K562 (cell line): ENCODE results near the gene GRIK1. TPM values are rescaled to one million over a fixed set of nuclear protein-coding genes. Genes with fewer than 3 reads are reported as not detected.

ENCODE experiments used
- ARNT ChIP-seq, 2 experiments: fragments of 450-650 bp; IDR thresholded peaks; 2 replicates each; pipeline ENCODE4 v1.6.1; 2016; ENCODE audit warnings: mild to moderate bottlenecking in 1 of 2
- ATF7 ChIP-seq: fragments of 450-650 bp; IDR thresholded peaks from 2 replicates; pipeline ENCODE4 v1.7.1; 2014; ENCODE audit warnings: mild to moderate bottlenecking, moderate library complexity
- CBFA2T3 ChIP-seq: fragments of 450-650 bp; IDR thresholded peaks from 2 replicates; pipeline ENCODE4 v1.6.1; 2017
- L3MBTL2 ChIP-seq: fragments of 450-650 bp; IDR thresholded peaks from 2 replicates; pipeline ENCODE4 v1.6.1; 2016; ENCODE audit warnings: mild to moderate bottlenecking, moderate library complexity
- MAFG ChIP-seq: fragments of 450-650 bp; conservative IDR thresholded peaks from 2 replicates; pipeline ENCODE4 v1.6.1; 2016; ENCODE audit warnings: missing genetic modification characterization, missing compliant biosample characterization
- RBM17 ChIP-seq: fragments of 200-400 bp; formaldehyde crosslinking; IDR thresholded peaks from 2 replicates; pipeline ENCODE4 v1.6.1; 2017; ENCODE audit warnings: low read depth, mild to moderate bottlenecking, low read length, borderline replicate concordance
- polyA plus RNA-seq, 8 experiments: library from polyadenylated mRNA; depleted of rRNA in 4 of 8; stranded (reverse) in 5 of 8; unstranded in 3 of 8; fragments of >200 nt; fragmentation: Nextera tagmentation in 2 of 8; fragmentation: Illumina TruSeq in 1 of 8; extraction: Ambion mirVana in 2 of 8; extraction: Trizol in 1 of 8; gene quantifications; 2 replicates each; pipeline versions ENCODE4 v1.2.1 to v1.2.3, GENCODE V29; 2011 to 2014; ENCODE audit warnings: inconsistent platforms in 1 of 8, missing spikeins in 1 of 8
- total RNA-seq, 7 experiments: library from RNA; depleted of rRNA in 6 of 7; stranded (reverse); fragments of >200 nt in 6 of 7; fragmentation: Illumina TruSeq in 2 of 7; extraction: Trizol in 2 of 7; gene quantifications; 2 replicates each; pipeline versions ENCODE4 v1.2.1 to v1.2.3, GENCODE V29; 2011 to 2021; ENCODE audit warnings: low replicate concordance in 1 of 7
- TF ChIP-seq, protein P1 (sequence below), 2 experiments: fragments of 450-650 bp; IDR thresholded peaks; 2 replicates each; pipeline ENCODE4 v1.6.1; 2016; ENCODE audit warnings: mild to moderate bottlenecking in 2 of 2, borderline replicate concordance in 1 of 2, low read depth in 1 of 2, moderate library complexity in 1 of 2
- TF ChIP-seq, protein P2 (sequence below): fragments of 250-450 bp; sonication (Bioruptor Pico); IDR thresholded peaks from 2 replicates; pipeline ENCODE4 v1.5.0; 2020; ENCODE audit warnings: mild to moderate bottlenecking, borderline replicate concordance
- TF ChIP-seq, protein P3 (sequence below): fragments of 250-450 bp; sonication (Bioruptor Pico); IDR thresholded peaks from 2 replicates; pipeline ENCODE4 v1.5.0; 2022; ENCODE audit warnings: mild to moderate bottlenecking
- TF ChIP-seq, protein P4 (sequence below): fragments of 250-450 bp; sonication (Bioruptor Pico); IDR thresholded peaks from 2 replicates; pipeline ENCODE4 v1.4.0; 2020; ENCODE audit warnings: mild to moderate bottlenecking, moderate library complexity

The GRIK1 gene
- total and polyA plus RNA-seq, 9 of the 15 experiments (the other 6 are each of a cell fraction or from before 2014, with no cell fraction given) = 0.17 to 2.8 (median 0.53) TPM

DNA sequence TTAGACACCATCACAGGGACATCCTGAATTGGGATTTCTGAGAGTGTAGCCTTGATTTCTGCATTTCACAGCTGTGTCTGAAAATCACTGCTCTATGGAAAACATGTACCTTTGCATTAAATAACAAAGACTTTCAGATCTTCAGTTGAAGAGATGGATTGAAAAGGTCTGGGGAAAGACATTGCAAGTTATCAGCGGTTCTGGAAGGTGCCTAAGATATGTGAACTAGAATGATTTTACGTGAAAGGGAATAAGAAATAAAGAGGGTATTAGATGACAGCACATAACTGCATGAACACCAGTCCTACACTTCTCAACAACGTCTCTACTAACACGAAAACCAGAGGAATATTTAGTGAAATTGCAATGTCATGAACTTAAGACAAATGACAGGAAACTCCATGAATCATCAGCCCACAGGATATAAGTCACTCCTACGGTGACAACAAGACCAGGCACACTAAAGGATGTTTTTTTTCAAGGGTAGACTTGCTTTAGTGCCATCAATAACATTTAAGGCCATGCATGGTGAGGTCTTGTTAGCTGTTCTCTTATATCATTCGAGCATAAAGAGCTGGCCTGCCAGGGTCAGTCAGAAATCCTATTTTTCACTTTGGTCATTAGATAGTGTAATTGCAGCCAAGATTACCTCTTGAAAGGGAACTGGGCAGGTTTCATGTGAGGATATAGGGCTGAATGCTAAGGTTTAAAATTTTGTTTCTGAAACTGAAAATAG is 283.1 kb downstream of the GRIK1 start (continued):
- TF ChIP-seq, protein P1, sequence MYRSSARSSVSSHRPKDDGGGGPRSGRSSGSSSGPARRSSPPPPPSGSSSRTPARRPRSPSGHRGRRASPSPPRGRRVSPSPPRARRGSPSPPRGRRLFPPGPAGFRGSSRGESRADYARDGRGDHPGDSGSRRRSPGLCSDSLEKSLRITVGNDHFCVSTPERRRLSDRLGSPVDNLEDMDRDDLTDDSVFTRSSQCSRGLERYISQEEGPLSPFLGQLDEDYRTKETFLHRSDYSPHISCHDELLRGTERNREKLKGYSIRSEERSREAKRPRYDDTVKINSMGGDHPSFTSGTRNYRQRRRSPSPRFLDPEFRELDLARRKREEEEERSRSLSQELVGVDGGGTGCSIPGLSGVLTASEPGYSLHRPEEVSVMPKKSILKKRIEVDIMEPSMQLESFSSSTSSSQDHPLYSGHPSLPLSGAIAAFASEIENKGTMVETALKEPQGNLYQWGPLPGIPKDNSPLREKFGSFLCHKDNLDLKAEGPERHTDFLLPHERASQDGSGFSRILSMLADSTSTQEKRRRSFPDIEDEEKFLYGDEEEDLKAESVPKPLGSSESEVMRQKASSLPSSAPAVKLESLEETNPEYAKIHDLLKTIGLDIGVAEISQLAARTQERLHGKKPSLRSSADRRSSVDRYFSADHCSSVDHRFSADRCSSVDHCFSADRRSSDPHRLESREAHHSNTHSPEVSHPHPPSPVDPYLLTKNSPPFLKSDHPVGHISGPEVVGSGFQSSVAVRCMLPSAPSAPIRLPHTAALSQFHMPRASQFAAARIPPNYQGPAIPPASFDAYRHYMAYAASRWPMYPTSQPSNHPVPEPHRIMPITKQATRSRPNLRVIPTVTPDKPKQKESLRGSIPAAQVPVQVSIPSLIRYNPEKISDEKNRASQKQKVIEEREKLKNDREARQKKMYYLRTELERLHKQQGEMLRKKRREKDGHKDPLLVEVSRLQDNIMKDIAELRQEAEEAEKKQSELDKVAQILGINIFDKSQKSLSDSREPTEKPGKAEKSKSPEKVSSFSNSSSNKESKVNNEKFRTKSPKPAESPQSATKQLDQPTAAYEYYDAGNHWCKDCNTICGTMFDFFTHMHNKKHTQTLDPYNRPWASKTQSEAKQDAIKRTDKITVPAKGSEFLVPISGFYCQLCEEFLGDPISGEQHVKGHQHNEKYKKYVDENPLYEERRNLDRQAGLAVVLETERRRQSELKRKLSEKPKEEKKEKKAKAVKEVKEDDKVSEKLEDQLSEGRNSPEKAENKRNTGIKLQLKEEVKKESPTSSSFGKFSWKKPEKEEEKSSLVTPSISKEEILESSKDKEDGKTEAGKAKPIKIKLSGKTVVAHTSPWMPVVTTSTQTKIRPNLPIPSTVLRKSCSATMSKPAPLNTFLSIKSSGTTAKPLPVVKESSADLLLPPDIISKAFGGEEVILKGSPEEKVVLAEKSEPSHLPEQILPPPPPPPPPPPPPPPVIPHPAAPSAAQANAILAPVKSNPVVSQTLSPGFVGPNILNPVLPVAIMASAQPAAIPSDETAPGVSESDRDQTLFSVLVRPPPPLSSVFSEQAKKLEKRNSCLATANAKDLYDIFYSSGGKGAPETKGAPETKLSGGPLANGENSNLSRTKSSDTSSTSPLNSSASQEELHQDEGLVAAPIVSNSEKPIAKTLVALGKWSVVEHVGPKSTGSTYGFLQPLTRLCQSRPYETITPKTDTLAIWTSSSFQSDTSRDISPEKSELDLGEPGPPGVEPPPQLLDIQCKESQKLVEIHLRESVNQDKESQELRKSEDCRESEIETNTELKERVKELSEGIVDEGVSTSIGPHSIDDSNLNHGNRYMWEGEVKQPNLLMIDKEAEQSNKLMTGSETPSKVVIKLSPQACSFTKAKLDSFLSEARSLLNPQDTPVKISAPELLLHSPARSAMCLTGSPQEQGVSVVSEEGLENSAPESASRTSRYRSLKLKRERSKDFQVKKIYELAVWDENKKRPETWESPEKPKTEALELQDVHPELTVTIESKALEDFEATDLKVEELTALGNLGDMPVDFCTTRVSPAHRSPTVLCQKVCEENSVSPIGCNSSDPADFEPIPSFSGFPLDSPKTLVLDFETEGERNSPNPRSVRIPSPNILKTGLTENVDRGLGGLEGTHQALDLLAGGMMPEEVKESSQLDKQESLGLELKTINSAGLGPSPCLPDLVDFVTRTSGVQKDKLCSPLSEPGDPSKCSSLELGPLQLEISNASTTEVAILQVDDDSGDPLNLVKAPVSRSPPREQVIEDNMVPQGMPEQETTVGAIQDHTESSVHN (IDR thresholded peaks at IDR 0.05; ENCODE audit: borderline replicate concordance in 1 of 2, low read depth in 1 of 2) = peak in 1 of 2 experiments; percentile 87; a peak in 2 of 4 replicates
- TF ChIP-seq ARNT (IDR thresholded peaks at IDR 0.05) = peak; percentile 43 to 95; a peak in 3 of 4 replicates
- TF ChIP-seq CBFA2T3 = no peak
- TF ChIP-seq ATF7 = peak; percentile 88
- TF ChIP-seq, protein P2, sequence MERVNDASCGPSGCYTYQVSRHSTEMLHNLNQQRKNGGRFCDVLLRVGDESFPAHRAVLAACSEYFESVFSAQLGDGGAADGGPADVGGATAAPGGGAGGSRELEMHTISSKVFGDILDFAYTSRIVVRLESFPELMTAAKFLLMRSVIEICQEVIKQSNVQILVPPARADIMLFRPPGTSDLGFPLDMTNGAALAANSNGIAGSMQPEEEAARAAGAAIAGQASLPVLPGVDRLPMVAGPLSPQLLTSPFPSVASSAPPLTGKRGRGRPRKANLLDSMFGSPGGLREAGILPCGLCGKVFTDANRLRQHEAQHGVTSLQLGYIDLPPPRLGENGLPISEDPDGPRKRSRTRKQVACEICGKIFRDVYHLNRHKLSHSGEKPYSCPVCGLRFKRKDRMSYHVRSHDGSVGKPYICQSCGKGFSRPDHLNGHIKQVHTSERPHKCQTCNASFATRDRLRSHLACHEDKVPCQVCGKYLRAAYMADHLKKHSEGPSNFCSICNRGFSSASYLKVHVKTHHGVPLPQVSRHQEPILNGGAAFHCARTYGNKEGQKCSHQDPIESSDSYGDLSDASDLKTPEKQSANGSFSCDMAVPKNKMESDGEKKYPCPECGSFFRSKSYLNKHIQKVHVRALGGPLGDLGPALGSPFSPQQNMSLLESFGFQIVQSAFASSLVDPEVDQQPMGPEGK (CRISPR knock-in tag) = 0 out of 2 replicates have a peak, but pooled peaks have one; percentile 19
- peak; percentile 99 for TF ChIP-seq MAFG
- TF ChIP-seq, protein P3, sequence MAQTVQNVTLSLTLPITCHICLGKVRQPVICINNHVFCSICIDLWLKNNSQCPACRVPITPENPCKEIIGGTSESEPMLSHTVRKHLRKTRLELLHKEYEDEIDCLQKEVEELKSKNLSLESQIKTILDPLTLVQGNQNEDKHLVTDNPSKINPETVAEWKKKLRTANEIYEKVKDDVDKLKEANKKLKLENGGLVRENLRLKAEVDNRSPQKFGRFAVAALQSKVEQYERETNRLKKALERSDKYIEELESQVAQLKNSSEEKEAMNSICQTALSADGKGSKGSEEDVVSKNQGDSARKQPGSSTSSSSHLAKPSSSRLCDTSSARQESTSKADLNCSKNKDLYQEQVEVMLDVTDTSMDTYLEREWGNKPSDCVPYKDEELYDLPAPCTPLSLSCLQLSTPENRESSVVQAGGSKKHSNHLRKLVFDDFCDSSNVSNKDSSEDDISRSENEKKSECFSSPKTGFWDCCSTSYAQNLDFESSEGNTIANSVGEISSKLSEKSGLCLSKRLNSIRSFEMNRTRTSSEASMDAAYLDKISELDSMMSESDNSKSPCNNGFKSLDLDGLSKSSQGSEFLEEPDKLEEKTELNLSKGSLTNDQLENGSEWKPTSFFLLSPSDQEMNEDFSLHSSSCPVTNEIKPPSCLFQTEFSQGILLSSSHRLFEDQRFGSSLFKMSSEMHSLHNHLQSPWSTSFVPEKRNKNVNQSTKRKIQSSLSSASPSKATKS (CRISPR knock-in tag) = 0 out of 2 replicates have a peak, but pooled peaks have one; percentile 44
- TF ChIP-seq RBM17 = no peak
- TF ChIP-seq L3MBTL2 = peak; percentile 50; the same call in 1 of the 2 replicates
- TF ChIP-seq, protein P4, sequence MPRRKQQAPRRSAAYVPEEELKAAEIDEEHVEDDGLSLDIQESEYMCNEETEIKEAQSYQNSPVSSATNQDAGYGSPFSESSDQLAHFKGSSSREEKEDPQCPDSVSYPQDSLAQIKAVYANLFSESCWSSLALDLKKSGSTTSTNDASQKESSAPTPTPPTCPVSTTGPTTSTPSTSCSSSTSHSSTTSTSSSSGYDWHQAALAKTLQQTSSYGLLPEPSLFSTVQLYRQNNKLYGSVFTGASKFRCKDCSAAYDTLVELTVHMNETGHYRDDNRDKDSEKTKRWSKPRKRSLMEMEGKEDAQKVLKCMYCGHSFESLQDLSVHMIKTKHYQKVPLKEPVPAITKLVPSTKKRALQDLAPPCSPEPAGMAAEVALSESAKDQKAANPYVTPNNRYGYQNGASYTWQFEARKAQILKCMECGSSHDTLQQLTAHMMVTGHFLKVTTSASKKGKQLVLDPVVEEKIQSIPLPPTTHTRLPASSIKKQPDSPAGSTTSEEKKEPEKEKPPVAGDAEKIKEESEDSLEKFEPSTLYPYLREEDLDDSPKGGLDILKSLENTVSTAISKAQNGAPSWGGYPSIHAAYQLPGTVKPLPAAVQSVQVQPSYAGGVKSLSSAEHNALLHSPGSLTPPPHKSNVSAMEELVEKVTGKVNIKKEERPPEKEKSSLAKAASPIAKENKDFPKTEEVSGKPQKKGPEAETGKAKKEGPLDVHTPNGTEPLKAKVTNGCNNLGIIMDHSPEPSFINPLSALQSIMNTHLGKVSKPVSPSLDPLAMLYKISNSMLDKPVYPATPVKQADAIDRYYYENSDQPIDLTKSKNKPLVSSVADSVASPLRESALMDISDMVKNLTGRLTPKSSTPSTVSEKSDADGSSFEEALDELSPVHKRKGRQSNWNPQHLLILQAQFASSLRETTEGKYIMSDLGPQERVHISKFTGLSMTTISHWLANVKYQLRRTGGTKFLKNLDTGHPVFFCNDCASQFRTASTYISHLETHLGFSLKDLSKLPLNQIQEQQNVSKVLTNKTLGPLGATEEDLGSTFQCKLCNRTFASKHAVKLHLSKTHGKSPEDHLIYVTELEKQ (CRISPR knock-in tag) = peak; percentile 5; the same call in 1 of the 2 replicates
